AG04450 (cell line): ENCODE results near the gene ACTL6B. TPM values are rescaled to one million over a fixed set of nuclear protein-coding genes. Genes with fewer than 3 reads are reported as not detected.

Experiments
- CTCF ChIA-PET: fragments of 300-600, 350-600 bp; formaldehyde crosslinking; extraction: SDS; loops from one replicate; lab custom pipeline; 2022; ENCODE audit warnings: antibody characterized with exemption, inconsistent platforms; lab: Charles Lee
- POLR2A ChIA-PET: fragments of 350-600 bp; formaldehyde crosslinking; extraction: SDS; loops from one replicate; lab custom pipeline; 2021; ENCODE audit warnings: antibody characterized with exemption, inconsistent platforms; lab: Yijun Ruan, JAX
- DNase-seq: peaks from one replicate; pipeline ENCODE4 v3.0.0-alpha.2; 2011; ENCODE audit warnings: low read depth, low spot score
- H3K27ac ChIP-seq: one replicate; pipeline ENCODE4 v1.5.1; 2012; ENCODE audit warnings: low read depth, low read length, control low read depth
- H3K27me3 ChIP-seq: one replicate; pipeline ENCODE4 v1.6.0; 2012; ENCODE audit warnings: low read length; ENCODE audit not compliant: control insufficient read depth, insufficient read depth
- H3K4me3 ChIP-seq: 2 replicates; pipeline ENCODE4 v1.5.1; 2011; ENCODE audit warnings: mild to moderate bottlenecking, low read depth, low read length, control low read depth
- H3K9me3 ChIP-seq: 2 replicates; pipeline ENCODE4 v1.5.1; 2012; ENCODE audit warnings: low read length; ENCODE audit not compliant: control insufficient read depth, insufficient read depth
- CTCF ChIP-seq: IDR thresholded peaks from 2 replicates; pipeline ENCODE4 v1.5.1; 2011; ENCODE audit warnings: low read depth, low read length, control low read depth, inconsistent platforms
- polyA plus RNA-seq: library from polyadenylated mRNA; depleted of rRNA; stranded (reverse); fragments of >200 nt; gene quantifications from 2 replicates; pipeline ENCODE4 v1.2.3, GENCODE V29; 2011

The ACTL6B gene
- polyA plus RNA-seq, 1 experiment = not detected

- no peak for TF ChIP-seq CTCF
- DNase-seq = no peak
- CTCF ChIA-PET = no interaction called here
- H3K27ac ChIP-seq = no peak overlapping the region
- no peaks in the 10 kb centered on the region; the same call in 1 of the 2 replicates for H3K9me3 ChIP-seq
- POLR2A ChIA-PET = interaction anchor here (0.5 to 0.6 kb wide), 2 partner anchors 42 to 196 kb away, joined by 3 read pairs; no protein-coding TSS in a partner anchor
- H3K27me3 ChIP-seq = peaks cover 6% of the 10 kb centered on the region
- peak overlapping the region; percentile 90 for H3K4me3 ChIP-seq
These were observed 18.3 kb upstream of the ACTL6B start for GRCh38 chr7:100674411-100675104.

- H3K27ac ChIP-seq = peak overlapping the region; percentile 21
- TF ChIP-seq CTCF = no peak
- peak overlapping the region; percentile 90 for H3K4me3 ChIP-seq
- no peak for DNase-seq
- POLR2A ChIA-PET = no interaction called here
- CTCF ChIA-PET = no interaction called here
- no peaks in the 10 kb centered on the region; the same call in 1 of the 2 replicates for H3K9me3 ChIP-seq
- peaks cover 8% of the 10 kb centered on the region for H3K27me3 ChIP-seq
These were observed 17.7 kb upstream of the ACTL6B start for GRCh38 chr7:100673942-100674410.

- Histone ChIP-seq H3K27ac (peak within 1 kb of the TSS; percentile 98), H3K4me3 (peak within 1 kb of the TSS; percentile 90), H3K27me3 (peaks cover 8% of the 10 kb centered on the region), H3K9me3 (no peaks in the 10 kb centered on the region; the same call in 1 of the 2 replicates)
- TF ChIP-seq CTCF = no peak
- ChIA-PET CTCF (interaction anchor here (0.6 to 1.2 kb wide), 3 partner anchors 19 to 109 kb away, joined by 3 to 4 read pairs (median 3); no protein-coding TSS in a partner anchor), POLR2A (interaction anchor here (0.5 to 1.3 kb wide), 12 partner anchors 39 to 491 kb away, joined by 3 to 13 read pairs (median 3); partner anchors contain the start of genes FBXO24, LRCH4, MOSPD3 and PCOLCE)
- peak; percentile 99 for DNase-seq
These were observed 17.2 kb upstream of the ACTL6B start, which contains the start of gene GNB2 for GRCh38 chr7:100673302-100673941. Gene GNB2, plus strand, starts transcription at chr7:100673740. Its CDS starts 2,526 bp downstream, at chr7:100676266.

GRCh38 chr7:100671353-100672327 is 15.4 kb upstream of the ACTL6B start:
- no peak for DNase-seq
- ChIA-PET POLR2A (no interaction called here), CTCF (interaction anchor here (0.7 kb wide), 1 partner anchor 22 kb away, joined by 6 read pairs; no protein-coding TSS in a partner anchor)
- H3K4me3 ChIP-seq = no peak overlapping the region
- H3K9me3 ChIP-seq = no peaks in the 10 kb centered on the region; the same call in 1 of the 2 replicates
- no peak for TF ChIP-seq CTCF
- H3K27me3 ChIP-seq = peaks cover 8% of the 10 kb centered on the region
- no peak overlapping the region for H3K27ac ChIP-seq
